HG03378 (cell line): ENCODE results near the gene TPCN1.

Experiments
- ATAC-seq: cut with Tn5 transposase; IDR thresholded peaks from one replicate; pipeline ENCODE4 v1.9.1; 2021; ENCODE audit warnings: mild to moderate bottlenecking, moderate library complexity; ENCODE audit not compliant: unreplicated experiment

The TPCN1 gene

GRCh38 chr12:113221181-113221996, at the start of gene TPCN1:
TSS of gene TPCN1 (plus strand) at chr12:113221464. CDS start at chr12:113226853, 5,389 bp downstream.
- ATAC-seq: peak; percentile 93

- no peak for ATAC-seq
These were observed 49.7 kb upstream of the TPCN1 start for GRCh38 chr12:113171543-113171942.

GRCh38 chr12:113172185-113172584, 49.1 kb upstream of the TPCN1 start:
- no peak for ATAC-seq

- ATAC-seq: no peak
These were observed 48.1 kb upstream of the TPCN1 start for GRCh38 chr12:113173081-113173698.

- ATAC-seq: peak; percentile 45
These were observed 46.5 kb upstream of the TPCN1 start for GRCh38 chr12:113174461-113175384.

- ATAC-seq: no peak
These were observed 42.2 kb upstream of the TPCN1 start for GRCh38 chr12:113179023-113179422.

GRCh38 chr12:113180333-113180732, 40.9 kb upstream of the TPCN1 start:
- ATAC-seq: no peak

GRCh38 chr12:113181975-113182374, 39.3 kb upstream of the TPCN1 start:
- ATAC-seq: no peak

GRCh38 chr12:113183030-113183589, 38.2 kb upstream of the TPCN1 start:
- ATAC-seq: no peak

GRCh38 chr12:113184098-113184899, 37.0 kb upstream of the TPCN1 start:
- peak; percentile 58 for ATAC-seq

- peak; percentile 70 for ATAC-seq
These were observed 36.4 kb upstream of the TPCN1 start for GRCh38 chr12:113184900-113185179.

- peak; percentile 26 for ATAC-seq
These were observed 35.9 kb upstream of the TPCN1 start, which contains the start of the genes DDX54 and RITA1 for GRCh38 chr12:113185180-113186032. TSS of gene DDX54 (minus strand) at chr12:113185478. CDS start at chr12:113185451, 27 bp downstream. TSS of gene RITA1 (plus strand) at chr12:113185721. CDS start at chr12:113186747, 1,026 bp downstream.

- no peak for ATAC-seq
These were observed 35.3 kb upstream of the TPCN1 start for GRCh38 chr12:113186033-113186365.

GRCh38 chr12:113186666-113187325, 34.5 kb upstream of the TPCN1 start:
- no peak for ATAC-seq

- no peak for ATAC-seq
These were observed 31.9 kb upstream of the TPCN1 start for GRCh38 chr12:113189361-113189760.

GRCh38 chr12:113190761-113191160, 30.5 kb upstream of the TPCN1 start:
- ATAC-seq: no peak

GRCh38 chr12:113191227-113191626, 30.0 kb upstream of the TPCN1 start:
- ATAC-seq: no peak

- no peak for ATAC-seq
These were observed 26.3 kb upstream of the TPCN1 start for GRCh38 chr12:113194971-113195391.

- no peak for ATAC-seq
These were observed 25.7 kb upstream of the TPCN1 start for GRCh38 chr12:113195598-113195997.
